ENCODE data around the gene NAT8L.

- TF ChIP-seq, protein P1, sequence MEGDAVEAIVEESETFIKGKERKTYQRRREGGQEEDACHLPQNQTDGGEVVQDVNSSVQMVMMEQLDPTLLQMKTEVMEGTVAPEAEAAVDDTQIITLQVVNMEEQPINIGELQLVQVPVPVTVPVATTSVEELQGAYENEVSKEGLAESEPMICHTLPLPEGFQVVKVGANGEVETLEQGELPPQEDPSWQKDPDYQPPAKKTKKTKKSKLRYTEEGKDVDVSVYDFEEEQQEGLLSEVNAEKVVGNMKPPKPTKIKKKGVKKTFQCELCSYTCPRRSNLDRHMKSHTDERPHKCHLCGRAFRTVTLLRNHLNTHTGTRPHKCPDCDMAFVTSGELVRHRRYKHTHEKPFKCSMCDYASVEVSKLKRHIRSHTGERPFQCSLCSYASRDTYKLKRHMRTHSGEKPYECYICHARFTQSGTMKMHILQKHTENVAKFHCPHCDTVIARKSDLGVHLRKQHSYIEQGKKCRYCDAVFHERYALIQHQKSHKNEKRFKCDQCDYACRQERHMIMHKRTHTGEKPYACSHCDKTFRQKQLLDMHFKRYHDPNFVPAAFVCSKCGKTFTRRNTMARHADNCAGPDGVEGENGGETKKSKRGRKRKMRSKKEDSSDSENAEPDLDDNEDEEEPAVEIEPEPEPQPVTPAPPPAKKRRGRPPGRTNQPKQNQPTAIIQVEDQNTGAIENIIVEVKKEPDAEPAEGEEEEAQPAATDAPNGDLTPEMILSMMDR (IDR thresholded peaks at IDR 0.05; ENCODE audit: low read length) = no peak
- no peak for TF ChIP-seq EZH2 (IDR thresholded peaks at IDR 0.05; ENCODE audit: borderline replicate concordance, low read length)
Observed at GRCh38 chr4:2105559-2105958, 46.4 kb downstream of the NAT8L start.

Measured in OCI-LY1 (cell line).